A673 (cell line): ENCODE data around the gene PIN1. TPM values are rescaled to one million over a fixed set of nuclear protein-coding genes. Genes with fewer than 3 reads are reported as not detected.

Source experiments
- BruUV-seq: library from RNA; stranded (reverse); fragments of 400-500 nt; replicated peaks from 2 replicates; lab custom pipeline; 2021; lab: Mats Ljungman, UMichigan
- CTCF ChIA-PET: fragments of 300-600 bp; sonication (Branson Sonifier 250); formaldehyde crosslinking; loops from one replicate; lab custom pipeline; 2022; ENCODE audit warnings: antibody characterized with exemption; lab: Charles Lee
- POLR2A ChIA-PET: fragments of 300-600 bp; sonication (Branson Sonifier 250); formaldehyde crosslinking; loops from one replicate; lab custom pipeline; 2022; ENCODE audit warnings: antibody characterized with exemption; ENCODE audit not compliant: low non-redundant PET; lab: Charles Lee
- DNase-seq: peaks from one replicate; pipeline ENCODE4 v3.0.0-alpha.2; 2015; ENCODE audit warnings: low spot score
- H3K27ac ChIP-seq: fragments of 200-600 bp; sonication (generic); 2 replicates; pipeline ENCODE4 v1.5.1; 2016; ENCODE audit warnings: mixed run types, low read depth, mild to moderate bottlenecking, mixed read lengths, antibody characterized with exemption, low read length; ENCODE audit not compliant: poor library complexity, severe bottlenecking
- H3K27me3 ChIP-seq: fragments of 200-600 bp; sonication (generic); replicated peaks from 2 replicates; pipeline ENCODE4 v1.6.1; 2017; ENCODE audit warnings: mixed run types, low read depth, mild to moderate bottlenecking, mixed read lengths, antibody characterized with exemption, low read length; ENCODE audit not compliant: insufficient read depth, poor library complexity
- H3K36me3 ChIP-seq: fragments of 200-600 bp; sonication (generic); 2 replicates; pipeline ENCODE4 v1.6.1; 2016; ENCODE audit warnings: mixed run types, mild to moderate bottlenecking, mixed read lengths, antibody characterized with exemption, low read length; ENCODE audit not compliant: insufficient read depth, poor library complexity, severe bottlenecking
- H3K4me1 ChIP-seq: fragments of 200-600 bp; sonication (generic); 2 replicates; pipeline ENCODE4 v1.6.1; 2017; ENCODE audit warnings: mixed run types, mild to moderate bottlenecking, mixed read lengths, antibody characterized with exemption, low read length; ENCODE audit not compliant: insufficient read depth, poor library complexity, severe bottlenecking
- H3K4me3 ChIP-seq: fragments of 200-600 bp; sonication (generic); 2 replicates; pipeline ENCODE4 v1.5.1; 2016; ENCODE audit warnings: low read depth, mixed run types, mild to moderate bottlenecking, mixed read lengths, low read length; ENCODE audit not compliant: poor library complexity, severe bottlenecking
- H3K9me3 ChIP-seq: fragments of 200-600 bp; sonication (generic); 2 replicates; pipeline ENCODE4 v1.6.1; 2016; ENCODE audit warnings: mixed run types, low read depth, mild to moderate bottlenecking, mixed read lengths, antibody characterized with exemption, low read length; ENCODE audit not compliant: poor library complexity, severe bottlenecking
- CTCF ChIP-seq: fragments of 300-800, 200-600 bp; sonication (generic); conservative IDR thresholded peaks from 2 replicates; pipeline ENCODE4 v1.5.1; 2017; ENCODE audit warnings: low read depth, mild to moderate bottlenecking, antibody characterized with exemption, low read length, moderate library complexity, mixed read lengths
- EZH2 ChIP-seq: fragments of 200-600 bp; sonication (generic); IDR thresholded peaks from 2 replicates; pipeline ENCODE4 v1.6.1; 2017; ENCODE audit warnings: borderline replicate concordance, low read depth, mild to moderate bottlenecking, mixed read lengths, antibody characterized with exemption, low read length; ENCODE audit not compliant: poor library complexity, severe bottlenecking
- intact Hi-C: fragments of 100-400 bp; cut with micrococcal nuclease; formaldehyde crosslinking; loops from one replicate; pipeline ENCODE4 v1.10.0; 2022; ENCODE audit not compliant: unreplicated experiment
- total RNA-seq: library from RNA; stranded (reverse); gene quantifications from 2 replicates; pipeline ENCODE4 v1.2.3, GENCODE V29; 2021

The PIN1 gene
- total RNA-seq, 1 experiment from 2014 or later, result 177 TPM

GRCh38 chr19:9835507-9835949 is 410 bp downstream of the PIN1 start:
- intact Hi-C loops, result no loop called here
- BruUV-seq, result no TSS peak
- POLR2A ChIA-PET, result interaction anchor here (0.6 kb wide), 1 partner anchor 17 kb away, joined by 5 read pairs; the partner anchor contains the start of gene FBXL12
- H3K4me3 ChIP-seq, result peak overlapping the region; percentile 99
- peak overlapping the region; percentile 85 for H3K27ac ChIP-seq
- H3K9me3 ChIP-seq, result no peaks in the 10 kb centered on the region
- no peaks in the 10 kb centered on the region for H3K27me3 ChIP-seq
- no peak for DNase-seq
- TF ChIP-seq CTCF (no peak), EZH2 (no peak)
- CTCF ChIA-PET, result no interaction called here
- H3K36me3 ChIP-seq, result peaks cover 15% of the 10 kb centered on the region
- H3K4me1 ChIP-seq, result no peaks in the 10 kb centered on the region

GRCh38 chr19:9836021-9836420 is 903 bp downstream of the PIN1 start:
- Histone ChIP-seq H3K4me3 (peak overlapping the region; percentile 99), H3K36me3 (peaks cover 18% of the 10 kb centered on the region), H3K9me3 (no peaks in the 10 kb centered on the region), H3K27me3 (no peaks in the 10 kb centered on the region), H3K4me1 (no peaks in the 10 kb centered on the region), H3K27ac (peak overlapping the region; percentile 85)
- ChIA-PET CTCF (interaction anchor here (0.5 kb wide), 1 partner anchor 11 kb away, joined by 3 read pairs; no protein-coding TSS in a partner anchor), POLR2A (no interaction called here)
- intact Hi-C loops, result no loop called here
- TF ChIP-seq EZH2 (no peak), CTCF (no peak)
- BruUV-seq, result no TSS peak
- DNase-seq, result peak; percentile 60

GRCh38 chr19:9838324-9838723 is 3.2 kb downstream of the PIN1 start:
- no peak for DNase-seq
- no TSS peak for BruUV-seq
- no peaks in the 10 kb centered on the region for H3K4me1 ChIP-seq
- H3K9me3 ChIP-seq, result no peaks in the 10 kb centered on the region
- peaks cover 41% of the 10 kb centered on the region for H3K36me3 ChIP-seq
- no peak for TF ChIP-seq EZH2
- TF ChIP-seq CTCF, result no peak
- CTCF ChIA-PET, result no interaction called here
- H3K27ac ChIP-seq, result no peak overlapping the region
- no peaks in the 10 kb centered on the region for H3K27me3 ChIP-seq
- intact Hi-C loops, result no loop called here
- POLR2A ChIA-PET, result no interaction called here
- H3K4me3 ChIP-seq, result no peak overlapping the region
